ENCODE data around the gene PIK3R4.

PIK3R4 gene

DNA sequence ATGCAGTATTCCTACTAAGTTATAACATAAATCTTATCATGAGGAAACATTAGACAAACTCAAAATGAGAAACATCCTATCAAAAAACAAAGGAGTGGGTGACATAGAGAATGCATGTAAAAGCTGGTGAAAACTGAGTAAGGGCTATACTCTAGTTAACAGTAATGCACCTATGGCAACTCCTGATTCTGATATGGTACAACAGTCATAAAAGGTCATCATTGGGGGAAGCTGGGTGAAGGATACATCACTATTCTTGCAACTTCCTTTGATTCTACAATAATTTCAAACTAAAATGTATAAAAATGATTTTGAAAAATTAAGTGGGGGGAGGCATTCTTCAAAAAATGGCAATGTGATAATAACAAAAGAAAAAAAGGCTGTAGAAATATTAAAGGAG lies 6.8 kb downstream of the PIK3R4 start:
- DNase-seq, result no peak

DNA sequence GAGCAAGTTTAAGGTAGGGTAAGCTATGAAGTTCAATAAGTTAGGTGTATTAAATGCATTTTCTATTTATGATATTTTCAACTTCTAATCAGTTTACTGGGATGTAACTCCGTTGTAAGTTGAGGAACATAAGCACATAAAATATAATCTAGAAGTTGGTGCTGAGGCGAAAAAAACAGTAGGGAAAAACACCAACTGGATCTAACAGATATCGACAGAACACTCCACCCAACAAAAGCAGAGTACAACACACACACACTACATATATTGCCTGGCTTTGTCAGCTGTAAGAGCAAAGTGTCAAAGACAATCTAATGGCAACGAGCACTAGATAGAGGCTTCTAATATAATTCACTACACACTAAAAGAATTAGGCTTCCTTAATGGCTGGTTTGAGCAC lies 8.4 kb downstream of the PIK3R4 start:
- DNase-seq, result no peak

DNA sequence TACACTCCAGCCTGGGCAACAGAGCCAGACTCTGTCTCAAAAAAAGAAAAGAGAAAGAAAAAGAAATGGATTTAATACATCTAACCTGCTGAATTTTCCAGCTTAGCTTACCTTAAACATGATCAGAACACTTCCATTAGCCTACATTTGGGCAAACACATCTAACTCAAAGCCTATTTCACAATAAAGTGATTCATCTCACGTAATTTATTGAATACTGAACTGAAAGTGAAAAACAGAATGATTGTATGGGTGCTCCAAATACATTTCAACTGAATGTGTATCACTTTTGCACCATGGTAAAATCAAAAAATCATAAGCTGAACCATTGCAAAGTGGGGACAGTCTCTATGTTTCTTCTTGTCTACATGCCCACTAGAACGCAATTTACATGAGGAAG lies 9.0 kb downstream of the PIK3R4 start:
- DNase-seq, result no peak

DNA sequence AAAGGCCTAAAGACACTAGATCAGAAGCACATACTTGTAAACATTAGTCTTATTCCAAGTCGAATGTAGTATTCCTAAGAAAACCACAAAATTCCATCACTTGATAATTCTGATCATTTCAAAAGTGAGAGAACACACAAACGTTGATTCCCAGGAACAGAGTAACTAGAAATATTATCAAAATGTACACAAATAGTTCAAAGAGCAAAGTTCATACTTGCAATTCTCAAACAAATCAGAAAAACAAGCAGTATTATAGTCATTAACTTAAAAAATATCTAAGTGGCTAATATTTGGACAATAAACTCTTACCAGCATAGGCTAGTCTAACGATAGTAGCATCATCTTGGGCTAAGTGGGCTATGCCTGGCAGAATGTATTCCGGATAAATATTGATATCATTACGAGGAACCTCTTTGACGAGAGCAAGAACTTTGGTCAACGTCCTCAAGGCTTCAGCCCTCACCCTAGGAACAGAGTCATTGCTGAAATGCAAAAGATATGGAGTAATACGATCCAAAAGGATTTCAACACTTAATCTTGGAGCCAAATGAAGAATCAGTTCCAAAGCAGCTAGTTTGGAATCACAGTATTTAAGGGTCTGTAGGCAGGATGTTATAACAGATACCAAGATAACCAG lies 13.3 kb downstream of the PIK3R4 start:
- DNase-seq, result no peak

DNA sequence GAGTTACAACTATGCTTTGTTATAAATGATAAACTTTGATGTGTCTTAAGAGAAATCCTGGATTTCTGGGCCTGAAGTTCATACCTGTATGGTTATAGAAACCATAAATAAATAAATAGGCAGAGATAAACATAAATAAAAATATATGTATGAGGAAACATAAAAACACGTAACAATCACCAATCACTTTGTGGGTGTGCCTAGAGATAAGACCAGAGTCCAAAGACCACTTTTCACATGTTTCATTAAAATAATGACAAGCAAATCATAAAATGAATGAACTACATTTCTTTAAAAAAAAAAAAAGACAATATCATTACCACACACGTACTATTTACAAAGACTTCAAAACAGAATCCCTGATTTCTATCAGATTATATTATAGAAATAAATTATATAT lies 14.1 kb downstream of the PIK3R4 start:
- DNase-seq, result no peak

DNA sequence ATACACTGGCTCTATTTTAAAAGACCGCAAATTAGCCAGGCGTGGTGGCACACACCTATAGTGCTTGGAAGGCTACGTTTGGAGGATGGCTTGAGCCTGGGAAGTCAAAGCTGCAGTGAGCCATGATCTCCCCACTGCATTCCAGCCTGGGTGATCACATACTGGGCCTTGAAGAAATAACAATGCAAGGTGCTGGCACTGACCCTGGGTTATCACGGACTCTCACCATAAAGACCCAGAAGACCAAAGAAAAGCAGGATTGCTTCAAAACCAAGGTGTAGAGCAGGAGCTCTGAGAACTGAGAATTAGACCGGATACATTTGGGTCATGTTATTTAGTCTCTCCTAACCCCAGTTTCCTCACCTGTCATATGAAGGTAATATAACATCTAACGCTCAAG lies 14.8 kb downstream of the PIK3R4 start:
- DNase-seq, result no peak

DNA sequence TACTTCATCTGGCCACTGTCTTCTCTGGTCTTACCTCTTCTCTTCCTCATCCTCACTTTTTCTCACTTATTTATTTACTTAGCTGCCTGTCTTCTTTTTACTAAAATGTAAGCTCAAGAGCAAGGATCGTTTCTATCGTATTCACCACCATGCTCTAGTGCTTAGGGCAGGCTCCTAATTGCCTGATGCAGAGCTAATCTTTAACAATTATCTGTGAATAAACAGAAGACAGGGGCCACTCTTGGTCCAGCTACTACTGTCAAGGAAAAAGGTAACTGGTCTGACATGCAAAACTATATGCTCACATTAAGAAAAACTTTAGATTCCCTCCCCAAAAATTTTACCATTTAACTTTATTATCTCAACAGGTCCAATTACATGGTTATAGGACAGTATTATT lies 17.5 kb downstream of the PIK3R4 start:
- DNase-seq, result no peak

DNA sequence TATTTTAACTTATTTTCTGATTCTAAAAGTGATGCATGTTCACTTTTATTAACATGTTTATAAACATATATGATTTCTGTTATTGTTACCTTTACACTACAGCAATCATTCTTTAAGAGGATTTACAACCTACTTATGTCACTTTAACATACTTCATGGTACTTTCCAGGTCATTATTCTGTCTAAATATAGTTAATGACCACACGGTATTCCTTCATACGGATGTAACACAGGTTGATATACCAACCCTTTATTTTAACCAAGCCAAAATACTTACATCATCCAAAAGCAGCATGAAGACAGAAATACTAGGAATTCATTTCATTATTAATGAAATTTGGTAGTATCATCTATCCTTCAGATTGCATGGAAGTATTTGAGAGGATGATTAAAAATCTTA lies 18.6 kb downstream of the PIK3R4 start:
- no peak for DNase-seq

DNA sequence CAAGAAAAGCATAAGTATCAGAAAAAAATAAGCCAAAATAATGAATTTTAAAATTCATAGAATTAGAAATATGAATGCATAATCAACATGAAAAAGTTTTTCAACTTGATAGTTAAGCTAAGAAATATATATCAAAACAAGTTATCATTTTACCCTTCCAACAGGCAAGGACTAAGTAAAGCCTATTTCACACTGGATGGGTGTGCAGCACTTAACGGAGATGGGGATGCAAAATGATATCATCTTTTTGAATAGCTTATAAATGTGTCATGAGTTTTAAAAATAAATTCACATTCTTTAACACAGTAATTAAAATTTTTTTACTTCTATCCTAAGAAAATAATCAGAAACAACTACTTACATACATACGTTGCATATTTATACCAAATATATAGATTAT lies 20.9 kb downstream of the PIK3R4 start:
- no peak for DNase-seq

DNA sequence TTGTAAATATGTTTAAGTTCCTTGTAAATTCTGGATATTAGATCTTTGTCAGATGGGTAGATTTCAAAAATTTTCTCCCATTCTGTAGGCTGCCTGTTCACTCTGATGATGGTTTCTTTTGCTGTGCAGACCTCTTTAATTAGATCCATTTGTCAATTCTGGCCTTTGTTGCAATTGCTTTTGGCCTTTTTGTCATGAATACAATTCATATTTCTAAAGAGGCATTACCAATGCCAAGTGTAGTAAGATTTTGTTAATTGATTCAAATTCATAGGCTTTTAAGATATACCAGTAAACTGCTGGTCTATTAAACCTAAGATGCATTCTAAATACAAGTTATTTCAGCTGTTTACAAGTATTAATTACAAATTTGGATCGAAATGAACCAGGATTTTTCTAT lies 31.0 kb downstream of the PIK3R4 start:
- no peak for DNase-seq

DNA sequence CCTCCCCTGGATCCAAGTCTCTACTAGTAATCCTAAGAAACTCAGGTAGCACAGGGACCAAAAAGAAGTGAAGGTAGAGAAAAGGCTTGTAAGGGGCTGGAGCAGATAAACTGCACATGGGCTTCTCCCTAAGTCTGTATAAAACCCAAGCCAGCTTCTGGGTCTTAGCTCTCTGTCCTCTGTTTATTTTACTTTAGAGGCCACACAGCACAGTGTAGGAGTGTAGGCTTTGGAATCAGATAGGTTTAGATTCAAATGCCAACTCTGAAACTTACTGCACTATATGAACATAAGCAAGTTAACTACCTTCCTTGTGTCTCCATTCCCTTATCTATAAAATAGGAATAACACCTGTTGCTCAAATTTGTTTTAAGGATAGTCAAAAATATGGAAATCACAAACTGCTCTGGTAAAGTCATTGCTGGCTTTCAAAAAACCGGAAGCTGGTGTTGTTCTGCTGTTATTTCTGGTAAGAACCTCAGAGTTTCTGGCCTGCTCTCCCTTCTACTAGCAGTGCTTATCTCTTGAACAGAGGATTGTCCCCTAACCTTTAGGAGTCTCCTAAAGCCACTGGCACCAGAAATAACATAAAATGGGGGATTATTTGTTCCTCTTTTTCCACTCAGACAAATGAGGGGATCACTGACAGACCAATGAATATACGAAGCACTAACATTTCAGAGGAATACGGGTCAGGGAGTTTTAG lies 33.8 kb downstream of the PIK3R4 start:
- DNase-seq, result no peak

DNA sequence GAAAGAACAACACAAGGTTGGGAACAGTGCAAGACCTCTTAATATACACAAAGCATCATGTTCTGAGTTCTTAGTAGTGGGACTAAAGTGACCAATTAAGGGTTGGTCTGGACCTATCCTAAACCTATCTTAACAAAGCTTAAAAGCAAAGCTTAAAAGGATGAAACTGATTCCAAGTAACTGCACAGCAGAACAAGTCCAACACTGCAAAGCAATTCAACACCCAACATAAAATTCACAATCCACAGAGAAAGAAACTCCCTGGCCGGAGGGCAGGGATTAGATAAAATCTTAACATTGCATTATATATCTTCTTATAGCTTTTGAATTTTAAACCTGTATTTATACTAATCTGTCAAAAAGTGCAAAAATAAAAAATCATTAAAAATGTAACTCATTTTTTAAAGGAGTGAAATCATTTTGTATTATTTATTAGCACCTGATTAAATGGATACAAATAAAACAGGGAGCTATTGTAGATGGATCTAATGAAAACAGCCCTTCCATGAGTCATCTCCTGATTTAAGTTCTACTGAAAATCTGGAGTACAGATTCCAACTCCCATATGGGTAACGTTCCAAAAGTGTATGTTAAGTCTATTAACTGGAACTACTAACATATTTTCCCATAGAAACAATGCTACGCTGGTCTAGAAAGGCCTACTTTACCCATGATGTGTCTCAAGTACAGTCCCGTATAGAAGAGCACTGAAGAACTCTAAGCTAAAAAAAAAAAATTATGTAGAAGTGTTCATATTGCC lies 34.9 kb downstream of the PIK3R4 start:
- DNase-seq, result no peak

DNA sequence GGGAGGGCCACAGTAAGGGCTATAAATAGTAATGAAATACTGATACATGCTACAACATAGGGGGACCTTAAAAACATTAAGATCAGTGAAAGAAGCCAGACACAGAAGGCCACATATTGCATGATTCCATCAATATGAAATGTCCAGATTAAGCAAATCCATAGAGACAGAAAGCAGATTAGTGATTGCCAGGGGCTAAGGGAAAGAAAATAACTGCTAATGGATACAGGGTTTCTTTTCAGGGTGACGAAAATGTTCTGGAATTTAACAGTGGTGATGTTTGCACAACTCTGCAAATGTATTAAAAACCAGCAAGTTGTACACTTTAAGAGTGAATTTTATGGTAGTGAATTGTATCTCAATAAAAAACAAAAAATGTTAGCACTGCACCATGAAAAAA lies 37.0 kb downstream of the PIK3R4 start:
- DNase-seq, result no peak

DNA sequence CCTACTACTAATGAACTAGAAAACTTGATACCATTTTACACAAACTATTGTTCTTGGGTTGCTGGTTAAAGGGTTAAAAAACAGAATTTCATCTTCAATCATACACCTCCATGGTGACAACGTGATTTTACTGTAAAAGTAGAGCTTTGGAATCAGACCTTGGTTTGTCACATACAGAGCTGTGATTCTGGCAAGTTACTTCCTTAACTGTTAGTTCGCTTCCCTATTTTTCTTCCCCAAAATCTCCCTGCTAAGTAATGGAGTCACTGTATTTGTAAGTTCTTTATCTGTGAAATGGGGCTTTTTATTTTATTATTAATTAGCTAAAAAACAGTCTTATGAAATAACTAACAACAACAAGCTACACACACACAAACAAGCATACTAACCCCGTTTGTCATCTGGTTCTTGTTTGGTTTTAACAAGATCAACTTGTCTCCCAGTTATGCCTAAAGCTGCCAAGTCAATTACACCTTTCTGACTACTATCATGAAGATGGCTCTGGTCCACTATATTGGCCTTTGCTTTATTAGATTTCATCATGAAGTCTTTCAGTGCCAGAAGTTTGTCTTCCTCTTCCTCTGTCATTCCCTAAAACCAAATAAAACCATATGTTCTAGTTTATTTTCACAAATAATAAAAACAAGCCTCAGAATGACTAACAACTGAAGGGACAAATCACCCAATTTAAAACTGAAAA lies 38.6 kb downstream of the PIK3R4 start:
- no peak for DNase-seq

DNA sequence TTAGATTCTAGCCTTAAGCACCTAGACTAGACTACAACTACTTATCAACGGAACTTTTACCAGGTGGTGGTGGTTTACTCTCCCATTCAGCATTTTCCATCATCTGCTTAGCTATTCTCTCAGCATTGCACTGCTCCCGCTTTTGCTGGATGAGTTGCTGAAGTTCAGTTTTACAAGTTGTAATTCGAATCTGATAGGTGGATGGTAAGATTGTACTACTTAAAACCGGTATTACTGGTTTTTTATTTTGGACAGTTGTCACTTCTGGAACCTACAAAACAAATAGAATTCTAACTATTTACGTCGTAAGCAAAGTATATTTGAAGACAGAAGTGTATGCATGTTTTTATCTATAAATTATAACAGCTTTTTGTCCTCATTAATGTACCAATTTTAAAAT lies 41.1 kb downstream of the PIK3R4 start:
- DNase-seq, result no peak

DNA sequence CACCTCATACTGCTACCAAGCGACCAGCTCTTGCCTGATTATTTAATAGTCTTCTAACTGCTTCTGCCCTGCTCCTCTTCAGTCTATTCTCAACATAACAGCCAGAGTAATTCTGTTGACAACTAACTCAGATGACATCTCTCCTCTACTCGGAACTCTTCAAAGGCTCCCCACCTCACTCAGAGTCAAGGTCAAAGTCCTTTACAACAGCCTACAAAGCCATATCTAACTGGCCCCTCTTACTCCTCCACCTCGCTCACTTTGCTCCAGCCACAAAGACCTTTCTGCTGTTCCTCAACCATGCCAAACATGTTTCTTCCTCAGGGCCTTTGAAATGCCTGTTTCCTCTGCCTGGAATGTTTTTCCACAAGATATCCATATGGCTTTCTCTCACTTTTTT lies 43.6 kb downstream of the PIK3R4 start:
- DNase-seq, result no peak

DNA sequence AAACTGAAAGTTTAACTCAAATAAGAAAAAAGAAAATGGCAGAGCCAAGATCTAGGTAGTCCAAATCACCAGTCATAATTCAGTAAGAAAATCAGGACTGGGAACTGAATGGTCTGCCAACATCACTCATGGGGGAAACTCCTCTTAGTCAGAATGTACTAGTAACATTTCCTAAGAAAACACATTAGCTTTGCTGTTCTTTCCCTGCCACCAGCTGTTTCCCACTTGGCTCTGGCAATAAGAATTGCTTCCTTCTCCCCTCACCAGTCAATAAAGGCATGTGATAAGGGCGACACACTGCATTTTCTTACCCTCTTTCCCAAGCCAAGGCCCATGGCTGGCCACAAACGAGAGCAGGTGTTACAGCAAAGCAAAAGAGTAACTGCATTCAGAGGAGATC lies 46.1 kb downstream of the PIK3R4 start:
- DNase-seq, result no peak

DNA sequence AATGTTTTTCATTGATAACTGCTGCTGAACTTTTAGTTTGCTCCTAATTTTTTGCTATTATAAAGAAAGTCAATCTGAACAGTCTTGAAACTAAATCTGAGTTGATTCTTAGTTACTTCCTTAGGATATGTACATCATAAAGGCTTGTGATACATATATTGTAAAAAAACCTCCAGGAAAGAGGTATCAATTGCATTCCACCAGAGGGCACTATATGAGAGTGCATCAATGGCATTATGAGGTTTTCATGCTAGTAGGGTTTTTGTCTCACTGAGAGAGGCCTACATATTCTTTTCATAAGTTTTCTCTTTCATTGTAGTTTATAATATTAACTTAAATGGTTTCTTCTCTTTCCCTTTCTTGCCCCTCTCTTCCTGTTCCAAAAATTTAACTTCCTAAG lies 46.9 kb downstream of the PIK3R4 start:
- no peak for DNase-seq

DNA sequence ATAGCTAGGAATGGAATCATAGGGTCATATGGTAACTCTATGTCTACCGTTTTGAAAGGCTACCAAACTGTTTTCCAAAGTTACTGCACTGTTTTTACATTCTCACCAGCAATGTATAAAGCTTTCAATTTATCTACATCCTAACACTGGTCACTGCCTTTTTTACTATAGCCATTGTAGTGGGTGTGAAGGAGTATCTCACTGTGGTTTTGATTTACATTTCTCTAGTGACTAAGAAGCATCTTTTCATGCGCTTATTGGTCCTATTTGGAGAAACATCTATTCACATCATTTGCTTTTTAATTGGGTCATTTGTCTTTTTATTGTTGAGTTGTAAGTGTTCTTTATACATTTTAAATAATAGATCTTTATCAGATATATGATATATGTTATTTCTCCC lies 53.3 kb downstream of the PIK3R4 start:
- DNase-seq, result no peak

DNA sequence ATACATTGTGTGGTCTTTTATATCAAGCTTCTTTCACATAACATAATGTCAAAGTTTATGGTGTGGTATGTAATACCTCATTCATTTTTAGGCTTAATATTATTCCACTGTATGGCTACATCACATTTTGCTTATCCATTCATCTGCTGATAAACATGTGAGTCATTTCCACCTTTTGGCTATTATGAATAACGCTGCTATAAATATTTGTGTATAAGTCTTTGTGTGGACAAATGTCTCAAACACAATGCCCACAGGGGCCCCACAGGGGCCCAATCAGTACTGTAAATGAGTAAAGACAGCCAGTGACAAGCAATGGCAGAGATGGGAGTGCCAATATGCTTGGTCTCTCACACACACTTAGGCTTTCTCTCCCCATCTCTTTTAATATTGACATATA lies 54.2 kb downstream of the PIK3R4 start:
- DNase-seq, result no peak

DNA sequence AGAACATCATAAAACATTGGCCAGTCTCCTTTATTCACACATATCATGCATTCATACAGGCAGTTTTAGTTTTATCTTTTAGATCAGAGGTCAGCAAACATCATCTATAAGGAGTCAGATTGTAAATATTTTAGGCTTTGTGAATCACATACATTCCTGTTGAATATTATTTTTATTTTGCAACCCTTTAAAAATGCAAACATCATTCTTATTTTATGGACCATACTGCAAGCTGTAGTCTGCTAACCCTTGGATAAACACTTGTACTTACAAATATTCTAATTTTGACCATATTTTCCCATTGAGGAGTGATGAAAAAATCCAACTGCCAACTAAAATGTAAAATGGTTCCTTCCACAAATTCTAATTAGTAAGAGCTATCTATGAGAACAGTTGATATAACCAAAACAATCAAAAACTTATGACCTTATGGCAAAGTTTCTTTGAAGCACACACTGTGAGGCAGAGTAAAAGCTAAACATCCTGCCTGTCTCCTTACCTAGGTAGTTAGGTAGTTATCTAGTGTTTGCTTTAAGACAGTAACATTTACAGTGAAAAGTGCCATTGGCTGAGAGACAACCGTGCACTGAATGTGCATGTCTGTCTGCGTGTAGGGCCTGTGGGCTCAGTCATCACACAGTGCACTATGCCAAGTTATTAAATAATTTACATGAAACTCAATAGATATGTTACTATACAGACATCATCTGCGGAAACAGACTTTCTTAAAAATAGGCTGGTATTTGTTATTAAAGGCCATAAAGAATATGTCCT lies 57.7 kb downstream of the PIK3R4 start:
- DNase-seq, result no peak

DNA sequence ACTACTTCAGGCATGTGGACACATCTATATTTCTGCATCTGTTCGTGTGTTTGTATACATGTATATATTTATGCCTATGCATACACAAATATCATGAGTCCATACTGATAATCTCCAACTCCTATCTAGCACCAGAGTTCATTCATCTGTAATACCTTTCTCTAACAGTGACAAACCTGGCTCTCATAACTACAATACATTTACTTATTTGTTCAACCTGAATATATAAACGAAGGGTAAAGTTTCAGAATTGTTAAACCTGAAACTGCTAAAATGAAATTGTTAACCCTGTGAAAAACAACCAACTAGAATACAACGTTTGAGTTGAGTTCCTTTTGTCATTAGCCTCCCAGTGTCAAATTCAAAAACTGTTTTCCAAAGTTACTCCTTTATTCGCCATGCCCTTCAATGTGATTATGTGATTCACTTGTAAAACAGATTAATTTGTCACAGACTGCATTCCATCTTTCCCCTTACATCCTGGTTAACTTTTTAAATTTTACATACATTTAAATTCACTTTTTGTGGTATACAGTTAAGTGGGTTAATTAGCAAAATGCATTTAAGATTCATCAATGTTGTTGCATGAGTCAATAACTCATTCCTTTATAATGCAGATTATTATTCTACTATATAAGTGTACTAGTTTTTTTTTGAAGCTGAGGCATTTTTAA lies 58.5 kb downstream of the PIK3R4 start:
- no peak for DNase-seq
